WTC11 (cell line): ENCODE results near the gene TSC22D4. TPM values are rescaled to one million over a fixed set of nuclear protein-coding genes. Genes with fewer than 3 reads are reported as not detected.
A peak's percentile ranks its signal among the peaks of the same experiment; 100 is the strongest.

Source experiments
- ATAC-seq: fragments of 200-7000 bp; cut with Tn5 transposase; 2 replicates; pipeline ENCODE4 v1.10.0; 2021; ENCODE audit warnings: mild to moderate bottlenecking, moderate library complexity
- CTCF ChIA-PET: fragments of 300-600 bp; sonication (Branson Sonifier 250); formaldehyde crosslinking; loops from one replicate; lab custom pipeline; 2021; ENCODE audit warnings: antibody characterized with exemption; lab: Charles Lee
- POLR2A ChIA-PET: fragments of 350-600 bp; sonication (Branson Sonifier 250); formaldehyde crosslinking; loops from one replicate; lab custom pipeline; 2021; ENCODE audit warnings: antibody characterized with exemption; lab: Charles Lee
- DNase-seq: peaks from one replicate; pipeline ENCODE4 v3.0.0; 2021; ENCODE audit warnings: low spot score
- H3K27ac Mint-ChIP-seq: 2 replicates; pipeline ENCODE4 v1.8.0; 2021; ENCODE audit warnings: mixed read lengths
- H3K27me3 Mint-ChIP-seq: 2 replicates; pipeline ENCODE4 v1.8.0; 2021; ENCODE audit warnings: low read depth, mild to moderate bottlenecking, moderate library complexity, mixed read lengths
- H3K36me3 Mint-ChIP-seq: 2 replicates; pipeline ENCODE4 v1.8.0; 2021; ENCODE audit warnings: mixed read lengths
- H3K4me1 Mint-ChIP-seq: 2 replicates; pipeline ENCODE4 v1.8.0; 2022; ENCODE audit warnings: mixed read lengths
- H3K4me3 Mint-ChIP-seq: 2 replicates; pipeline ENCODE4 v1.8.0; 2021; ENCODE audit warnings: mild to moderate bottlenecking, moderate library complexity, mixed read lengths
- H3K9me3 Mint-ChIP-seq: 2 replicates; pipeline ENCODE4 v1.8.0; 2021; ENCODE audit warnings: mixed read lengths
- ATF3 ChIP-seq: sonication (generic); formaldehyde crosslinking; conservative IDR thresholded peaks from 2 replicates; pipeline ENCODE4 v1.8.1; 2022; ENCODE audit warnings: mild to moderate bottlenecking, missing genetic modification reagents
- CTCF ChIP-seq: fragments of 200-600 bp; IDR thresholded peaks from 2 replicates; pipeline ENCODE4 v1.8.0; 2022; ENCODE audit warnings: antibody characterized with exemption
- ELF4 ChIP-seq: sonication (generic); formaldehyde crosslinking; IDR thresholded peaks from 2 replicates; pipeline ENCODE4 v1.8.1; 2022; ENCODE audit warnings: low read depth, mild to moderate bottlenecking, moderate library complexity, missing genetic modification reagents
- FOXJ3 ChIP-seq: sonication (generic); formaldehyde crosslinking; IDR thresholded peaks from 2 replicates; pipeline ENCODE4 v1.9.0; 2021; ENCODE audit warnings: missing genetic modification reagents, mild to moderate bottlenecking, borderline replicate concordance
- GABPB1 ChIP-seq: sonication (generic); formaldehyde crosslinking; IDR thresholded peaks from 2 replicates; pipeline ENCODE4 v1.8.1; 2023; ENCODE audit warnings: mild to moderate bottlenecking, missing genetic modification reagents
- HMGXB4 ChIP-seq: sonication (generic); formaldehyde crosslinking; IDR thresholded peaks from 2 replicates; pipeline ENCODE4 v1.8.1; 2023; ENCODE audit warnings: mild to moderate bottlenecking, moderate library complexity, missing genetic modification reagents
- IRF1 ChIP-seq: sonication (generic); formaldehyde crosslinking; IDR thresholded peaks from 2 replicates; pipeline ENCODE4 v1.8.0; 2023; ENCODE audit warnings: missing genetic modification reagents
- MXD4 ChIP-seq: fragments of 250-450 bp; sonication (Bioruptor Pico); IDR thresholded peaks from 2 replicates; pipeline ENCODE4 v1.8.0; 2021; ENCODE audit warnings: mild to moderate bottlenecking, moderate library complexity, borderline replicate concordance
- MYBL2 ChIP-seq: sonication (generic); formaldehyde crosslinking; IDR thresholded peaks from 2 replicates; pipeline ENCODE4 v1.8.1; 2023; ENCODE audit warnings: mild to moderate bottlenecking, moderate library complexity, missing genetic modification reagents
- SMAD3 ChIP-seq: sonication (generic); formaldehyde crosslinking; IDR thresholded peaks from 2 replicates; pipeline ENCODE4 v1.8.0; 2022; ENCODE audit warnings: missing genetic modification reagents, mild to moderate bottlenecking, borderline replicate concordance
- ZBTB43 ChIP-seq: sonication (generic); formaldehyde crosslinking; IDR thresholded peaks from 2 replicates; pipeline ENCODE4 v1.8.1; 2023; ENCODE audit warnings: mild to moderate bottlenecking, missing genetic modification reagents
- ZNF121 ChIP-seq: sonication (generic); formaldehyde crosslinking; IDR thresholded peaks from 2 replicates; pipeline ENCODE4 v1.8.0; 2023; ENCODE audit warnings: missing genetic modification reagents
- ZNF532 ChIP-seq: fragments of 250-450 bp; sonication (Bioruptor Pico); IDR thresholded peaks from 2 replicates; pipeline ENCODE4 v1.9.0; 2021; ENCODE audit warnings: mild to moderate bottlenecking, borderline replicate concordance
- ZNF671 ChIP-seq: fragments of 250-450 bp; sonication (Bioruptor Pico); IDR thresholded peaks from 2 replicates; pipeline ENCODE4 v1.8.0; 2021; ENCODE audit warnings: mild to moderate bottlenecking
- ZSCAN18 ChIP-seq: fragments of 250-450 bp; sonication (Bioruptor Pico); IDR thresholded peaks from 2 replicates; pipeline ENCODE4 v2.1.2; 2022; ENCODE audit warnings: mild to moderate bottlenecking, moderate library complexity
- total RNA-seq: library from RNA; stranded (reverse); gene quantifications from 3 replicates; pipeline ENCODE4 v1.2.3, GENCODE V29; 2021
- TF ChIP-seq, protein P1 (sequence below): sonication (generic); formaldehyde crosslinking; IDR thresholded peaks from 2 replicates; pipeline ENCODE4 v1.8.1; 2023; ENCODE audit warnings: mild to moderate bottlenecking, missing genetic modification reagents, moderate library complexity
- TF ChIP-seq, protein P2 (sequence below): sonication (generic); formaldehyde crosslinking; IDR thresholded peaks from 2 replicates; pipeline ENCODE4 v1.8.1; 2022; ENCODE audit warnings: low read depth, mild to moderate bottlenecking, moderate library complexity, missing genetic modification reagents, borderline replicate concordance

The TSC22D4 gene
- total RNA-seq, 1 experiment from 2014 or later, result 34.5 TPM

- TF ChIP-seq ZBTB43, result peak; percentile 81
- no peak for TF ChIP-seq ZSCAN18 (CRISPR knock-in tag)
- TF ChIP-seq CTCF, result no peak
- peak; percentile 98 for TF ChIP-seq IRF1
- TF ChIP-seq FOXJ3 (CRISPR knock-in tag), result peak; percentile 74; the same call in 1 of the 2 replicates
- TF ChIP-seq ZNF532 (CRISPR knock-in tag), result peak; percentile 76; the same call in 1 of the 2 replicates
- peak; percentile 46; the same call in 1 of the 2 replicates for TF ChIP-seq ZNF121 (CRISPR knock-in tag)
- TF ChIP-seq, protein P1, sequence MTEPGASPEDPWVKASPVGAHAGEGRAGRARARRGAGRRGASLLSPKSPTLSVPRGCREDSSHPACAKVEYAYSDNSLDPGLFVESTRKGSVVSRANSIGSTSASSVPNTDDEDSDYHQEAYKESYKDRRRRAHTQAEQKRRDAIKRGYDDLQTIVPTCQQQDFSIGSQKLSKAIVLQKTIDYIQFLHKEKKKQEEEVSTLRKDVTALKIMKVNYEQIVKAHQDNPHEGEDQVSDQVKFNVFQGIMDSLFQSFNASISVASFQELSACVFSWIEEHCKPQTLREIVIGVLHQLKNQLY, result peak; percentile 95; the same call in 1 of the 2 replicates
- peak; percentile 59; the same call in 1 of the 2 replicates for TF ChIP-seq ATF3 (CRISPR knock-in tag)
- peak; percentile 68; the same call in 1 of the 2 replicates for TF ChIP-seq ZNF671 (CRISPR knock-in tag)
- peak; percentile 72 for TF ChIP-seq MYBL2 (CRISPR knock-in tag)
These were observed 50.6 kb downstream of the TSC22D4 start, which contains the start of gene ZCWPW1 (continued) for GRCh38 chr7:100428199-100428966.

DNA sequence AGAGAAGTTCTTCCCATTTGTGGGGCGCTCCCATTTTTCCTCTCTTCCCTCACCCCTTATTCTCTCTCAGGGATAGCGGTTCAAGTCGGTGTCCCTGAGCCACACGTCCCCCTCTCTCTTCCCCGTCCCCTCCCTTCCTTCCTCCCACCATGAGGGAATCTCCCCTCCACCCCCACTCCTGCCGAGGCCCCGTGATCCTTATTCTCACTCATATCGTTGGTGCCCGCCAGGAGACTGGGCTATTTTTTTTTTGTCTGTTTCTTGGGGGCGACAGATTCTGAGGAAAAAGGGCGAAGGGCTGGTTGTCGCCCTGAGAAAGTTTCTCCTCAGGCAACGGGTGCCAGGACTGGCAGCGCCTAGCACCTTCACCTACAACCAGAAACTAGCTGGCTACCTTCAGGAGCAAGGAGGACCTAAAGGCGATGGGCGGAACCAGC is 51.2 kb downstream of the TSC22D4 start:
- peak overlapping the region; percentile 97 for H3K4me3 Mint-ChIP-seq
- H3K36me3 Mint-ChIP-seq, result peaks cover 12% of the 10 kb centered on the region
- ATAC-seq, result no peak
- peaks cover 17% of the 10 kb centered on the region for H3K4me1 Mint-ChIP-seq
- no peak for DNase-seq
- peaks cover 30% of the 10 kb centered on the region for H3K27me3 Mint-ChIP-seq
- ChIA-PET CTCF (interaction anchor here (0.6 to 3.2 kb wide), 9 partner anchors 10 to 159 kb away, joined by 3 to 20 read pairs (median 4); partner anchors contain the start of genes FBXO24 and LRCH4), POLR2A (interaction anchor here (0.7 to 3.0 kb wide), 8 partner anchors 8 to 484 kb away, joined by 3 to 25 read pairs (median 6); partner anchors contain the start of genes FBXO24, GAL3ST4, MOSPD3 and PPP1R35)
- no peak for TF ChIP-seq HMGXB4 (CRISPR knock-in tag)
- no peak for TF ChIP-seq SMAD3
- TF ChIP-seq MXD4 (CRISPR knock-in tag), result no peak; the same call in 1 of the 2 replicates
- no peak for TF ChIP-seq GABPB1 (CRISPR knock-in tag)
- TF ChIP-seq ELF4 (CRISPR knock-in tag), result peak; percentile 91; the same call in 1 of the 2 replicates
- TF ChIP-seq, protein P2, sequence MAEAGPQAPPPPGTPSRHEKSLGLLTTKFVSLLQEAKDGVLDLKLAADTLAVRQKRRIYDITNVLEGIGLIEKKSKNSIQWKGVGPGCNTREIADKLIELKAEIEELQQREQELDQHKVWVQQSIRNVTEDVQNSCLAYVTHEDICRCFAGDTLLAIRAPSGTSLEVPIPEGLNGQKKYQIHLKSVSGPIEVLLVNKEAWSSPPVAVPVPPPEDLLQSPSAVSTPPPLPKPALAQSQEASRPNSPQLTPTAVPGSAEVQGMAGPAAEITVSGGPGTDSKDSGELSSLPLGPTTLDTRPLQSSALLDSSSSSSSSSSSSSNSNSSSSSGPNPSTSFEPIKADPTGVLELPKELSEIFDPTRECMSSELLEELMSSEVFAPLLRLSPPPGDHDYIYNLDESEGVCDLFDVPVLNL (CRISPR knock-in tag), result no peak
- H3K9me3 Mint-ChIP-seq, result peaks cover 4% of the 10 kb centered on the region; the same call in 1 of the 2 replicates
- H3K27ac Mint-ChIP-seq, result no peak overlapping the region
